Measurements from ENCODE around the gene C4B.
"Not testable (repeated sequence)": the region's sequence is repeated elsewhere in the genome, so short reads cannot be mapped to it uniquely, and the experiment has no call there.

DNA sequence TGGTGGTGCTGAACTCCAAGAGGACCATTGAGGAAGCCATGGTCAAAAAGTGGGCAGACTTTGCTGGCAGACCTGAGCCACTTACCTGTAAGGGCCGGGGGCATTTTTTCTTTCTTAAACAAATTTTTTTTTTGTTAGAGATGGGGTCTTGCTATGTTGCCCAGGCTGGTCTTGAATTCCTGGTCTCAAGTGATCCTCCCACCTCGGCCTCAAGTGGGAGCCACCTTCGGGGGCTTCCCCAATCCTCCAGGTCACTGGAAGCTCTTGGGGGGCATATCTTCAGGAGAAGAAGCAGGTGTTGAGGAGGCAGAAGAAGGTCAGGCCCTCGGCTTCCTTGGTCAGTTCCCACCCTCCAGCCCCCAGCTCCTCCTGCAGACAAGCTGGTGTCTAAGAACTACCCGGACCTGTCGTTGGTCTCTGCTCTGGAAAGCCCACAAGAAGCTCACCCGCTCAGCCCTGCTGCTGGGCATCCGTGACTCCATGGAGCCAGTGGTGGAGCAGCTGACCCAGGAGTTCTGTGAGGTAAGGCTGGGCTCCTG is 8.5 kb upstream of the C4B start:
- TF ChIP-seq, protein P1, sequence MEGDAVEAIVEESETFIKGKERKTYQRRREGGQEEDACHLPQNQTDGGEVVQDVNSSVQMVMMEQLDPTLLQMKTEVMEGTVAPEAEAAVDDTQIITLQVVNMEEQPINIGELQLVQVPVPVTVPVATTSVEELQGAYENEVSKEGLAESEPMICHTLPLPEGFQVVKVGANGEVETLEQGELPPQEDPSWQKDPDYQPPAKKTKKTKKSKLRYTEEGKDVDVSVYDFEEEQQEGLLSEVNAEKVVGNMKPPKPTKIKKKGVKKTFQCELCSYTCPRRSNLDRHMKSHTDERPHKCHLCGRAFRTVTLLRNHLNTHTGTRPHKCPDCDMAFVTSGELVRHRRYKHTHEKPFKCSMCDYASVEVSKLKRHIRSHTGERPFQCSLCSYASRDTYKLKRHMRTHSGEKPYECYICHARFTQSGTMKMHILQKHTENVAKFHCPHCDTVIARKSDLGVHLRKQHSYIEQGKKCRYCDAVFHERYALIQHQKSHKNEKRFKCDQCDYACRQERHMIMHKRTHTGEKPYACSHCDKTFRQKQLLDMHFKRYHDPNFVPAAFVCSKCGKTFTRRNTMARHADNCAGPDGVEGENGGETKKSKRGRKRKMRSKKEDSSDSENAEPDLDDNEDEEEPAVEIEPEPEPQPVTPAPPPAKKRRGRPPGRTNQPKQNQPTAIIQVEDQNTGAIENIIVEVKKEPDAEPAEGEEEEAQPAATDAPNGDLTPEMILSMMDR (IDR thresholded peaks at IDR 0.05; ENCODE audit: borderline replicate concordance, extremely low read depth, low read length, poor library complexity, severe bottlenecking): not testable (repeated sequence)
- not testable (repeated sequence) for TF ChIP-seq EZH2 (IDR thresholded peaks at IDR 0.05; ENCODE audit: borderline replicate concordance, low read depth, low read length, severe bottlenecking)
